Stimulated activated CD8-positive, alpha-beta memory T cell treated with anti-CD3 and anti-CD28 coated beads, Interleukin-15, amount 100 ng/mL, for 4 hours (primary cell): Measurements from ENCODE around the gene PLLP.

ENCODE experiments used
- DNase-seq, 2 donors: peaks; one replicate each; pipeline ENCODE4 v3.0.0-alpha.2; 2020; ENCODE audit warnings: low read depth in 2 of 2

Gene PLLP

GRCh38 chr16:57284209-57284951, at the start of gene PLLP:
PLLP (minus strand) TSS chr16:57284672; CDS start chr16:57284540, 132 bp downstream.
- no peak for DNase-seq

GRCh38 chr16:57333402-57333801, 48.9 kb upstream of the PLLP start:
- no peak for DNase-seq

GRCh38 chr16:57331355-57331754, 46.9 kb upstream of the PLLP start:
- DNase-seq: no peak

- no peak for DNase-seq
Observed at GRCh38 chr16:57329718-57330327, 45.4 kb upstream of the PLLP start.

- no peak for DNase-seq
Observed at GRCh38 chr16:57325458-57325857, 41.0 kb upstream of the PLLP start.

GRCh38 chr16:57324749-57325148, 40.3 kb upstream of the PLLP start:
- DNase-seq: no peak

- no peak for DNase-seq
Observed at GRCh38 chr16:57319646-57320045, 35.2 kb upstream of the PLLP start.

GRCh38 chr16:57318240-57318970, 33.9 kb upstream of the PLLP start:
- DNase-seq: no peak

GRCh38 chr16:57316390-57317017, 32.0 kb upstream of the PLLP start:
- no peak for DNase-seq

- no peak for DNase-seq
Observed at GRCh38 chr16:57315416-57315815, 30.9 kb upstream of the PLLP start.

- no peak for DNase-seq
Observed at GRCh38 chr16:57314161-57314785, 29.8 kb upstream of the PLLP start.

- DNase-seq: no peak
Observed at GRCh38 chr16:57313509-57313908, 29.0 kb upstream of the PLLP start.

- DNase-seq: no peak
Observed at GRCh38 chr16:57310801-57311200, 26.3 kb upstream of the PLLP start.

- no peak for DNase-seq
Observed at GRCh38 chr16:57308041-57308440, 23.6 kb upstream of the PLLP start.

GRCh38 chr16:57307365-57307764, 22.9 kb upstream of the PLLP start:
- DNase-seq: no peak

GRCh38 chr16:57306676-57307341, 22.3 kb upstream of the PLLP start:
- no peak for DNase-seq

- DNase-seq: no peak
Observed at GRCh38 chr16:57305159-57305811, 20.8 kb upstream of the PLLP start.

GRCh38 chr16:57304169-57305061, 19.9 kb upstream of the PLLP start:
- DNase-seq: no peak

- no peak for DNase-seq
Observed at GRCh38 chr16:57303910-57304168, 19.4 kb upstream of the PLLP start.
